Testis (tissue), 2 donors: ENCODE measurements around the gene PNPLA5.

Experiments used
- CTCF ChIP-seq, 3 experiments: fragments of 450-650 bp in 2 of 3; fragments of 200-600 bp in 1 of 3; sonication (generic) in 1 of 3; IDR thresholded peaks; one replicate each; pipeline ENCODE4 v1.5.1; 2016 to 2019; ENCODE audit warnings: antibody characterized with exemption in 3 of 3, mild to moderate bottlenecking in 2 of 3, moderate library complexity in 1 of 3
- POLR2A ChIP-seq: fragments of 450-650 bp; IDR thresholded peaks from one replicate; pipeline ENCODE4 v1.6.1; 2017; ENCODE audit warnings: antibody characterized with exemption, mild to moderate bottlenecking, moderate library complexity

GRCh38 chr22:43881091-43882061 lies 10.4 kb downstream of the PNPLA5 start:
- TF ChIP-seq CTCF (IDR thresholded peaks at IDR 0.05) (no peak), POLR2A (no peak)
